Panc1 (cell line): ENCODE results near the gene MEIS2.

ENCODE experiments used
- POLR2AphosphoS5 ChIP-seq: IDR thresholded peaks from 2 replicates; pipeline ENCODE4 v1.6.1; 2012; ENCODE audit warnings: mild to moderate bottlenecking, low read depth, low read length, moderate library complexity
- TF ChIP-seq, protein P1 (sequence below): fragments of 450-650 bp; IDR thresholded peaks from 2 replicates; pipeline ENCODE4 v1.5.1; 2017; ENCODE audit warnings: mild to moderate bottlenecking

DNA sequence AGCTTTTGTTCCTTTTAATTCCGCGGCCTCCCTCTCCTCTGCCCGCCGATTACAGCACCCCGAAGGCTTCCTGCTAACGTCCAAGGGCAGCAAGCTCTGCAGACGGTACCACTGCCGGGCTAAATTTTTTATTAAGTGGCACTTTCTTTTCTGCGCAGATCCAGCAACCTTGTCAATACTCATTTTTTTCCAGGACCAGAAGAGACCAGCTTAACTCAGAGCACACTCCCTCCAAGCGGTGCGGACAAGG, 542 bp upstream of the MEIS2 start:
- TF ChIP-seq, protein P1, sequence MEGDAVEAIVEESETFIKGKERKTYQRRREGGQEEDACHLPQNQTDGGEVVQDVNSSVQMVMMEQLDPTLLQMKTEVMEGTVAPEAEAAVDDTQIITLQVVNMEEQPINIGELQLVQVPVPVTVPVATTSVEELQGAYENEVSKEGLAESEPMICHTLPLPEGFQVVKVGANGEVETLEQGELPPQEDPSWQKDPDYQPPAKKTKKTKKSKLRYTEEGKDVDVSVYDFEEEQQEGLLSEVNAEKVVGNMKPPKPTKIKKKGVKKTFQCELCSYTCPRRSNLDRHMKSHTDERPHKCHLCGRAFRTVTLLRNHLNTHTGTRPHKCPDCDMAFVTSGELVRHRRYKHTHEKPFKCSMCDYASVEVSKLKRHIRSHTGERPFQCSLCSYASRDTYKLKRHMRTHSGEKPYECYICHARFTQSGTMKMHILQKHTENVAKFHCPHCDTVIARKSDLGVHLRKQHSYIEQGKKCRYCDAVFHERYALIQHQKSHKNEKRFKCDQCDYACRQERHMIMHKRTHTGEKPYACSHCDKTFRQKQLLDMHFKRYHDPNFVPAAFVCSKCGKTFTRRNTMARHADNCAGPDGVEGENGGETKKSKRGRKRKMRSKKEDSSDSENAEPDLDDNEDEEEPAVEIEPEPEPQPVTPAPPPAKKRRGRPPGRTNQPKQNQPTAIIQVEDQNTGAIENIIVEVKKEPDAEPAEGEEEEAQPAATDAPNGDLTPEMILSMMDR: no peak
- no peak for TF ChIP-seq POLR2AphosphoS5
